G401.6 (cell line): Measurements from ENCODE around the gene SRSF12.
"Not testable (repeated sequence)": the region's sequence is repeated elsewhere in the genome, so short reads cannot be mapped to it uniquely, and the experiment has no call there.

ENCODE experiments used
- FAIRE-seq: peaks from 2 replicates; lab custom pipeline; 2012; peaks lifted over from hg19 to GRCh38; lab: Jason Lieb, UNC

Gene SRSF12

DNA sequence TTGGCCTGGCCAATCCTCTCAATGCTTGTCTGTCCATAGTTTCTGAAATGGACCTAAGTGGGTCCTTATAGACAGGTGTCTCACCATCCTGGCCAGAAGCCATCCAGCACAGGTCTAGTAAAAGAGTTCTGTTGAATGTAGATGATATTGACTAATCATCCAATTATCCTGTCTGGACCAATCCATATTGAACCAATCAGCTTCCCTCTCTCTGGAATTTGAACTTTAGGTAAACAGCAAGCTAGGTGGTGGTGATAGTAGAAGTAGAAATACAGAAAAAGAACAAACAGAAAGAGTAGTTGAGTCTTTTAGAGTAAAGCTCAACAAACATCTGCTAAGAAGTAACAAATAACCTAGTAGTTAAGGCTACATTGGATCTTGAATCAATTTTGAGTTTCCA, 46.8 kb downstream of the SRSF12 start:
- FAIRE-seq = no peak

DNA sequence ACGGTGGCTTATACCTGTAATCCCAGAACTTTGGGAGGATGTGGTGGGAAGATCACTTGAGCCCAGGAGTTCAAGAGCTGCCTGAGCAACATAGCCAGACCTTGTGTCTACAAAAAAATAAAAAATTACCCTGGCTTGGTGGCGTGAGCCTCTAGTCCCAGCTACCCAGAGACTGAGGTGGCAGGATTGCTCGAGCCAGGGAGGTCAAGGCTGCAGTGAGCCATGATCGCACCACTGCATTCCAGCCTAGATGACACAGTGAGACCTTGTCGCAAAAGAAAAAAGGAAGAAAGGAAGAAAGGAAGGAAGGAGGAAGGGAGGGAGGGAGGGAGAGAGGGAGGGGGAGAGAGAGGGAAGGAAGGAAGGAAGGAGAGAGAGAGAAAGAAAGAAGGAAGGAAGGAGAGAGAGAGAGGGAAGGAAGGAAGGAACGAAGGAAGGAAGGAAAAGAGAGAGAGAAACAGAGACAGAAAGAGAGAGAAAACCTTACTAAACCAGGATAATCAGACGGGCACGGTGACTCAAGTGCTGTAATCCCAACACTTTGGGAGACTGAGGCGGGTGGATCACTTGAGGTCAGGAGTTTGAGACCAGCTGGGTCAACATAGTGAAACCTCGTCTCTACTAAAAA, 48.2 kb downstream of the SRSF12 start:
- FAIRE-seq = no peak

DNA sequence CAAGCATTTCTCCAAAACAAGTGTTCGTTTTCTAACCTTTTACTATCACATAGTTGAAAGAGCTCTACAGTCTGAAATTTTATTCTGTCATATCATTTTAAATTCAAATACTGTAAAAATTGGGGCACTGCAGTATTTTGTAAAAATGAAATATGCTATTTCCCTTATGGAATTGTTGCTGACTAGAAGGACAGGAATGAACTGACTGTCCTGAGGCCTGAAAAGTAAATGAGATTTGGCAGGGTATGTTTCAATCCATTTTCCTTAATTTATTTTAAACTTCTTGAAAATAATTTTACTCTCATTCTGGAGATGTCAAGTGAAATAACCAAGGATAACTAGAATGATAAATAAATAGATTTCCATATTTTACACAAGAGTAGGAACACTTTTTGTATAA, 49.2 kb downstream of the SRSF12 start:
- no peak for FAIRE-seq

DNA sequence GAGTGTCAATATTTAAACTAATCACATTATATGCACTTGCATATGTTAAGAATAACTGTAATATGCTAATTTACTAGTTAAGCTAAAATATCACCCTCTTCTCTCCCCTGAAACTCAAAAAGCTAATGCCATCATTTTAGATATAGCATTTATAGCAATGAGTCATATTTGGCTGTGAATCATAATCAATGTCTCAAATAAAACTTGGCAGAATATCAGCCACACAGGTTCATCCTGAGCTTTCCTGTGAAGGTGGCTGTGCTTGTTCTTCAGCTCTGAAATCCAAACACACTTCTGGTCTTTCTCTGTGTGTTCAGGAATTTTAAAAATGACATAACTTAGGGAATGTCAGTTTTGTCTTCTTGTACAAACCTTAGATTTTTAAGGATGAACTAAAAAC, 50.1 kb downstream of the SRSF12 start:
- FAIRE-seq = no peak

DNA sequence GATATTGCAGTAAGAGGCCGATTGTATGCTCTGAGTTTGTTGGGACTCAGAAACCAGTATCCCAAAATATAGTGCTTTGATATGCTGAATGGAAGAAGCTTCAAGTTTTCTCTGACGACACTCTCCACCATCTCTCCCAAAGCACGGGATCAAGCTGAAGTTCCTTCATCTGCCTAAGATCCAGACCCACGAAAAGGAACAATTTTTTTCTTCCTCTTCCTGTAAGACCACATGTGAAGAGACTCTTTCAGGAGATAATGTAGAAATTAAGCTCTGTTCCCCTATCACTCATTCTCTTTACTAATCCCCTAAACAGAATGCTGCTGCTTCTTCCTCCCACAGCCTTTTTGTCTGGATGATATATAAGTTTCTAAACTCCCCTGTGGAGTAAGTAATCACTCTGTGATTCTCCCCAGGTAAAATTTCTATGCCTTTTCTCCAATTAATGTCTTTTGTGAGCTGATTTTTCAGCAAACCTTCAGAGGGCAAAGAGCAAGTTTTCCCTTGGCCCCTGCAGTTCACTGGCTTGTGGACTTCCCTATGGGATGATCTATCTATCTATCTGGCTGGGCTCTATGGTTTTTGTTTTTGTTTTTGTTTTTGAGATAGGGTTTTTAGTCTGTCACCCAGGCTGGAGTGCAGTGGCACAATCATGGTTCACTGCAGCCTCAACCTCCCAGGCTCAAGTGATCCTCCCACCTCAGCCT, 50.8 kb downstream of the SRSF12 start:
- no peak for FAIRE-seq

DNA sequence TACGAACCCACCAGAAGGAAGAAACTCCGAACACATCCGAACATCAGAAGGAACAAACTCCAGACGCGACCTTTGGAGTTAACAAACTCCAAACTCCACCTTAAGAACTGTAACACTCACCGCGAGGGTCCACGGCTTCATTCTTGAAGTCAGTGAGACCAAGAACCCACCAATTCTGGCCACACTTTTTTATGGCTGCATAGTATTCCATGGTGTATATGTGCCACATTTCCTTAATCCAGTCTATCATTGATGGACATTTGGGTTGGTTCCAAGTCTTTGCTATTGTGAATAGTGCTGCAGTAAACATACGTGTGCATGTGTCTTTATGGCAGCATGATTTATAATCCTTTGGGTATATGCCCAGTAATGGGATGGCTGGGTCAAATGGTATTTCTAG, 51.8 kb downstream of the SRSF12 start:
- FAIRE-seq = not testable (repeated sequence)

DNA sequence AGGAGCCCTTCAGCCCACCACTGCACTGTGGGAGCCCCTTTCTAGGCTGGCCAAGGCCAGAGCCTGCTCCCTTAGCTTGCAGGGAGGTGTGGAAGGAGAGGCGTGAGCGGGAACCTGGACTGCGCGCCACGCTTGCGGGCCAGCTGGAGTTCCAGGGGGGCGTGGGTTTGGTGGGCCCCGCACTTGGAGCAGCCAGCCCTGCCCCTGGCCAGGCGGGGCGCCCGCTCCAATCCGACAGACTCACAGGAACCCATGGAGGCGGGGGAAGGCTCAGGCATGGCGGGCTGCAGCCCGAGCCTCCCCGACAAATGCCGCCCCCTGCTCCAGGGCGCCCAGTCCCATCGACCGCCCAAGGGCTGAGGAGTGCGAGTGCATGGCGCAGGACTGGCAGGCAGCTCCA, 52.9 kb downstream of the SRSF12 start:
- FAIRE-seq = not testable (repeated sequence)

DNA sequence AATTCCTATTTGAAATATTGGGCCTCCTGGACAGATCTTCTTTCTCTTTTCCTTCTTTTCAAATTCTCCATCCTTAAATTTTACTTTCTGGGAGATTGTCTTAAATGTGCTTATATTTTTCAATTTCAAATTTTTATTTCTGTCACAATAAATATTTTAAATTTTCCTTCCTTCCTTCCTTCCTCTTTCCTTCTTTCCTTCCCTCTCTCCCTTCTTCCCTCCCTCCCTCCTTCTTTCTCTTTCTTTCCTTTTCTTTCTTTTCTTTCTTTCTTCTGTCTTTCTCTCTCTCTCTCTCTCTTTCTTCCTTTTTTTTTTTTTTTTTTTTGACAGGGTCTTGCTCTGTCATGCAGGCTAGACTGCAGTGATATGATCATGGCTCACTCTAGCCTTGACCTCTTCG, 54.0 kb downstream of the SRSF12 start:
- no peak for FAIRE-seq

DNA sequence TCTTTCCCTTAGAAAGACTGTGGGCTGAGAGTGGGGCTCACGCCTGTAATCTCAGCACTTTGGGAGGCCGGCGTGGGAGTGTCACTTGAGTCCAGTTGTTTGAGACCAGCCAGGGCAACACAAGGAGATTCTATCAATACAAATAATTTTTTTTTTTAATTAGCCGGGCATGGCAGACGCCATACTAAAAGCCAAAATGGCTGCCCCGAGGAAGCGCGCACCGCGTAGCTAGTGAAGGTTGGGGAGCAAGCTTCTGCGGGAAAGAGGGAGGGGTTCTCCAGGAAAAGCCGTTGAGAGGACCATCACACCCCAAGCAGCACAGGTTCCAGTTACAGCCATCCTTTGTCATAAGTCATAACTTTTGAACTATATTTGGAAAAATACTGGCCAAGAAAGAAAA, 58.6 kb downstream of the SRSF12 start:
- FAIRE-seq = no peak

DNA sequence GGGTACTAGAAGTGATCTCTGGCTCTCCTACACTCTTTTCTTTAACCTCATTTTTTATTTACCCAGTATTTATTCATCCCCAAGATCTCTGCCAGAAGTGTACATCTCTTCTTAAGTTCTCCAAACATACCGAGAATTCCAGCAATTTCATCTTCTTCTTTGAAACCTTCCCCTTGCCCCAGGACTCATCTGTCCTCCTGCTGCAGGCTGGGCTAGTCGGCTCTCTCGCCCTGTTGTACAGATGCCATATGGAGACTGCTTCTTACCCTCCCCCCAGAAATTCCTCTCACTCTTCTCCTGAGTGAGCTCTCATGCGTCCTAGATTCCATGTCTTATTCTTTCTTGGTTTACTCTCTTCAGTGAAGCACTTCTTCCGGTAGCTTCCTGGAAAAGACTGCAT, 59.2 kb downstream of the SRSF12 start:
- no peak for FAIRE-seq

DNA sequence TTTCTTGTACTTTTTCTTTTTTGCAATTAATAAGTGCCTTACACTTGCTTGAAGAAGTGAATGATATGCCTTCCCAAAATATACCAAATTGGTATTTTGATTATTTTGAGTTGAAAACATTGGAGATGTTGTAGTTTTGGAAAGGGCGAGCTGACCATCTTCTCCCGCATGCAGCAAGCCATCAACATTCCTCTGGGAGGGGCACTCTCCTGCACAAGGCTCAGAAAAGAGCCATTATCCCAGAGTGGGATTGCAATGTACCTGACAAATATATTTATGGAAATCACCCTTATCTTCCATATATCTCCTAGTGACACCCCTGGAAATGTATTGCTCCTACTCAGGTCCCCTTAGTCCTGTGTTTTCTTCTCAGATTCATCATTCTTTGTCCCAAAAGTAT, 60.1 kb downstream of the SRSF12 start:
- no peak for FAIRE-seq

DNA sequence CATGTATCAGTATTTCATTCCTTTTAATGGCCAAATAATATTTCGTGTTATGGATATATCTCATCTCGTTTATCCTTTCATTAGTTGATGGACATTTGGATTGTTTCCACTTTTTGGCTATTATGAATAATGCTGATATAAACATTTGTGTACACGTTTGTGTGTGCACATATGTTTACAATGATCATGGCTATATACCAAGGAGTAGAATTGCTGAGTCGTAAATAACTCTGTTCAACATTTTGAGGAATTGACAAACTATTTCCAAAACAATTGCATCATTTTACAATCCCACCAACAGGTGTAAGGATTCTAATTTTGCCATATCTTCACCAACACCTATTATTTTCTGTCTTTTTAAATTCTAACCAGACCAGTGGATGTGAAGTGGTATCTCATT, 63.7 kb downstream of the SRSF12 start:
- no peak for FAIRE-seq

DNA sequence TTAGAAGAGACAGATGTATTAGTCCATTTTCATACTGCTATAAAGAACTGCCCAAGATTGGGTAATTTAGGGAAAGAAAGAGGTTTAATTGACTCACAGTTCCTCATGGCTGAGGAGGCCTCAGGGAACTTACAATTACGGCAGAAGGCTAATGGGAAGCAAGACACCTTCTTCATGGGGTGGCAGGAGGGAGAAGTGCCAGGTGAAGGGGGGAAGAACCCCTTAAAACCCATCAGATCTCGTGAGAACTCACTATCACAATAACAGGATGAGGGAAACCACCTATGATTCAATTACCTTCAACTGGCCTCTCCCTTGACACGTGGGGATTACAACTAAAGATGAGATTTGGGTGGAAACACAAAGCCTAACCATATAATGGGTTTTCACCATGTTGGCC, 66.2 kb downstream of the SRSF12 start:
- FAIRE-seq = no peak

DNA sequence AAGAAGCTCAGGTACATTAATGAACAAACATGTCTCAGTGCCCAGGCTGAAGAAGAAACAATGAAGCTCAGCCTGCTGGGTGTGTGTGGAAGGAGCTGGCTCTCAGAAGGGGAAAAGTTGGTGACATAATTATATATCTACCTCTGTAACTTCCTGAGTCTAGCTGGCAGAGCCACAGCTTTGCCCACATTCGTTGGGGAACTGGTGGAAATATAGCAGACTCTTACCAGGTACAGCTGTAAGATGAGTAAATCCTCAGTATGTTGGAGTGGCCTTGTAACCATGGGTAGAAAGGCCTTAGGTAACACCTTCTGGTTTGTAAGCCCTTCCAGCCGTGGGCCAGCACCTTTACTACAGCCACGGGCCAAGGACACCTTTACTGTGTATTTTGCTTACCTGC, 67.2 kb downstream of the SRSF12 start:
- FAIRE-seq = no peak

DNA sequence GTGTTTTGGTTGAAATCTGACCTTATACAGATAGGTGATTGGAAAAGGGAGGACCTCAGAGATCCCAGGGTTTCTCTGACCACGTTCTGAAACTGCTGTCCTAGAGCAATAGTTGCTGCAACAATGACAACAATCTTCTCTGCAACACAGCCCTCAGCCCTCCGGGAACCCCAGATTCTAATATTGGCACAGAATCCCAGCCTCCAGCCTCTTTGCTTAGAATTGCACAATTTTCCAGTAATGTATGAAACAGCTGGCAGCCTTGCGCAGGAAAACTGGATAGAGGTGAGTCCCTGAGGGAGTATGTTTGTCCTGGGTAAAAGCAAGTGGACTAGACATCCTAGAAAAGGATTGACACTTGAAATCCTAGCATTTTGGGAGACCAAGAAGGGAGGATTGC, 67.7 kb downstream of the SRSF12 start:
- FAIRE-seq = no peak

DNA sequence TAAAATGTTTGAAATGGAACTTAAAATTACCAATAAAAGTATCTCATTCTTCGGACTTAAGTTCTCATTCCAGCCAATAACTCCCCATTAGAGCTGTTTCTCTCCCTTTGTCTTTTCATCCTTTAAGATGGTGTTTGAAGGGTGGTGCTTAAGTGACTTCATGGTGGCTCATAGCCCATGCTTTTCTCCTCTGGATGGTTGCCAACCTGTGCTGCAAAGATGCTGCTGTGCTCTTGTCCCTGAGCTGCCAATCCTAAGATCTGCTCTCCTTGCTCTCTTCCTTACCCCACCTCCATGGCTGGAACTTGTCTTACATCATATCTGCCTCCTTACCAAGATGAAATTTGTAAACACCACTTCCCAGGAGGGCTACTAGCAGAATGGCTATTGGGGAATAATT, 68.9 kb downstream of the SRSF12 start:
- no peak for FAIRE-seq

DNA sequence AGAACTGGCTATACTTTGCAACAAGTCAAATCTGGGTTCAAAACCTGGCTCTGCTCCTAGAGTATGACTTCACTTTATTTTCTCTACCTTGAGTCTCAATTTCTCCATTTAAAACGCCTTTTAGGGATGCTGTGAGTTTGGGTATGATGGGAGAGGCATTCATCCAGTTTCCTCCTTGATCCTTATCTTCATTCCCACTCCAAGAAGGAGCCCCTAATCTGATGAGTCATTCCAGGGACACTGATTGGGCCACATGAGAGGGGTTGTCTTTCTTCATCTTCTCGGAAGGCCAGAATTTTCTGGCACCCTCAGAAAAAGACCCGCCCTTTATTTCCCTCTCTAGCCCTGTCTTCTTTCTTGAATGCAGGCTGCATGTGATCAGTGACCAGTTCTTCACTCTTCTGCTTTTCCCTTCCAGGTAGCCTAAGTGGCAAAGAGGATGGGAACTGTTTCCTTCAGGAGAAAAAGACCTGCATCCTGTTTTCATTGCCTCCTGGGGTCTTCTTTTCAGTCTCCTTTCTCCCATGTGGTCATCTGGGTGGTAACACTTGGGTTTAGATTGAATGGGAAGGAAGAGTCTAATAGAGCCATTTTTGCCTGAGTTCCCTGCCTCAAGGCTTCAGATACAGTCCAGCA, 69.5 kb downstream of the SRSF12 start:
- no peak for FAIRE-seq

DNA sequence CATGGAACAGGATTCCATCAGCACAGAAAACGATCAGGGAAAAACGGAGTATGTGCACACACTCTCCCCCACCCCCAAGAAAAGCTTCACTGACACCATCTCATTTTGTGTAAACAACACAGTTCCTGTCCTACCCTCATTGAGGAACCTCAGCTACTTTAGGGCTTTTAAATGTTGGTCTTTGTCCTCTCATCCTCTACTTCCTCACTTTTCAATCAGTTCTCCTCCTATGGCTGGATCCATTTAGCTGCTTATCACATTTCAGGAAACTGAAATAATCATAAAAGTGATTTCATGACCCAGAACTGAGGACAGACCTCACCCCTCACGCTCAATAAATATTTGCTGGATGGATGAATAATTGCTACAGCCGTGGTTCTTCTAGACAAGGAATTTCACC, 70.4 kb downstream of the SRSF12 start:
- no peak for FAIRE-seq
